GM19455 (cell line): ENCODE measurements around the gene PAXX.
A peak's percentile ranks its signal among the peaks of the same experiment; 100 is the strongest.
"Not testable (repeated sequence)": the region's sequence is repeated elsewhere in the genome, so short reads cannot be mapped to it uniquely, and the experiment has no call there.

ENCODE experiments used
- ATAC-seq: cut with Tn5 transposase; IDR thresholded peaks from one replicate; pipeline ENCODE4 v1.9.1; 2021; ENCODE audit not compliant: unreplicated experiment

PAXX gene

GRCh38 chr9:137000177-137000930 is 8.1 kb downstream of the PAXX start:
- ATAC-seq = peak; percentile 59

GRCh38 chr9:137001857-137002645 is 9.8 kb downstream of the PAXX start:
- ATAC-seq = no peak

DNA sequence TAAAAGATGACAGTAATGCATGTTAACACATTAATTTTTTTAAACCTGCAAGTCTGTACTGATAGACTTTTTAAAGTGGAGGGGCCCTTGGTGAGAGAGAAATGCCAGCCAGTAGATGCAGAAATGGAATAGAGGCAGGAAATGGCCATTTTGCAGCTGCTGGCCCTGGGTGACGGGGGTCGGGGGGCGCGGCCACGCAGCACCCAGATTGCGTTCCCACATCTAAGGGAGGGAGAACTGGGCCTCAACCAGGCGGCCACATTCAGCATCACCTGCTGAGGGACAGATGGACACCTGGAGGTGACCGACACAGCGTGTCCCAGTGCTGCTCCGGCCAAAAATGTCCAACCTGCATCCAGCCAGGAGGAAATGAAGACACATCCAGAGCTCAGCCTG is 10.4 kb downstream of the PAXX start:
- ATAC-seq = no peak

- ATAC-seq = not testable (repeated sequence)
Measured at GRCh38 chr9:137004285-137004684, 12.1 kb downstream of the PAXX start.

DNA sequence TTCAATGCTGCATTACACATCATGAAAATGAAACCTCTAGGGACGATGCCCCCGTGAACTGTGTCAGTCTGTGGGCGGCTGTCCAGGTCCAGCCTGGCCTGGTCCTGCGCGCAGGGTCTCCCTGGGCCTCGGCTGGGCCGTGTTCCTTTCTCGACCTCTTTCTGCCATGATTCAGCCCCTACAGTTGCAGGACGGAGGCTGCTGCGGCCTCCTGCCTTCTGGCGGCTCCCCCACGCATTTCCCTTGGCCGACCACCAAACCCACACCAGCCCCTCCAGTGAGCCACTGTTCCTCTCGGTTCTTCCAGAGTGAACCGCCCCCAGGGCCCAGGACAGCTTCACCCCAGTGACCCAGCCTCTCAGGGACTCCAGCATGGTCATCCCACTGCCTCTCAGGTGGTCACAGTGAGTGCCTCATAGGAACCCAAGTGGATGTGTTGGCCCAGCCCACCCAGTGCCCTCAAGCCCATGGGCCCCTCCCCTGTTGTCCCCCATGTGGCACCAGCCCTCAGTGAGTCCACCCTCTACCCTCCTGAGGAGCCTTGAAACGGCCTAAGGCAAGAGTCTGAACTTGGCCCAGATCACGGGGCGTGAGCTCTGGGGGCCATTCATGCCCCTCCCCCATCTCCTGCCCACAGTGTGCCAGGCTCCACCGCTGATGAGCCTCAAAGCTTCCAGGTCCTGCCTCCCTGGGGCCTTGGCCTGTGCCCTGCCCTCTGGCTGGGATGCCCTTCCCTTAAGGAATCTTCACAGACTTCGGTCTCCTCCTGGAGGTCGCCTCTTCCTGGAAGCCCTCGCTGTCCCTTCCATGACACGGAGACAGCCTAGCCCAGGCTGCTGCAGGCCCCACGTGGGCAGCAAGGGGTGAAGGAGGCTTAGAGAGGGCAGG is 14.1 kb downstream of the PAXX start:
- ATAC-seq = no peak

DNA sequence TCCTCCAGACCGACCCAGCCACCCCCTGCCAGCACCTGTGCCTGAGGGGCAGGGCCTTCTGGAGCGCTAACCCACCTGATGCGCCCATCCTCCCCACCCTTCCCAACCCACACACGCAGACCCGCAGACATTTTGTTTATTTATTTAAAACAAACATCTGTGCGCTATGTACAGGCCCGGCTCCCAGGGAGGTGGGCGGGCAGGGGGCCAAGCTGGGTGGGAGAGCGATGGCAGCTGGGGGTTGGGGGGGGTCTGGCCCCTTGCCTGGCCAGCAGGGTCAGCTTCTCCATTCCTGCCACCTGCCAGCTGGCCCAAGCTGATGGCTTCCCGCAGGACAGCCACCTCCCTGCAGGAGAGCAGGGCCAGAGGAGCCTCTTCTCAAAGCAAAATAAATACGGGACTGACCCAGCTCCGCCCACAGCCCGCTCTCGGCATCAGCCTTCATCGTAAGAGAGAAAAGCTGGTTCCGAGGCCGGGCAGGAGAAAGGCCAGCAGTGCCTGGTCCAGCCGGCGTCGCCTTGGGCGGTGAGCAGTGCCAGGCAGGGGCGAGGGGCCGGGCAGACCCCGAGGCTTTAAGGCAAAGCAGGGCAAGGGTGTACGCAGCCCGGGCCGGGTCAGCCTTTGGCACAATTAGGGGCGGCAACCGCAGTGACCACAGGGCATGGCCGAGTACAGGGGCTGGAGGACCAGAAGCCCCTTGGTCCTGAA is 15.0 kb downstream of the PAXX start:
- no peak for ATAC-seq

- ATAC-seq = no peak
Measured at GRCh38 chr9:137007816-137008270, 15.6 kb downstream of the PAXX start.

- ATAC-seq = no peak
Measured at GRCh38 chr9:137008312-137008711, 16.1 kb downstream of the PAXX start.

DNA sequence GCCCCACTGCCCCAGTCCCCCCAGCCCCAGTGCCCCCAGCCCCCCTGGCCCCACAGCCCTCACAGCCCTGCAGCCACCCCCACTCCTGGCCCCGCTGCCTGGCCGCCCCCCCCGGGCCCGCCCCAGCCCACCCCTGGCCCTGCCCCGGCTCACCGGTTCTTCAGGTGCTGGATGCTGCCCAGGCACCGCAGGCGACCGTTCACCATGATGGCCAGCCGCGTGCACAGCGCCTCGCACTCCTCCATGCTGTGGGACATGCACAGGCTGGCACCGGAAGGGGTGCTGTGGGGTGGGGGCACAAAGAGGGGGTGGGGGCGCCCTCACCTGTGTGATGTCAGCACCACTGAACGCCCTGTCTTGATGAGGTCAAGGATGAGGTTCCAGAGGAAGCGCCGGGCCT is 17.0 kb downstream of the PAXX start:
- no peak for ATAC-seq

GRCh38 chr9:137009938-137010732 is 17.9 kb downstream of the PAXX start:
- no peak for ATAC-seq

GRCh38 chr9:137011156-137011555 is 18.9 kb downstream of the PAXX start:
- no peak for ATAC-seq

DNA sequence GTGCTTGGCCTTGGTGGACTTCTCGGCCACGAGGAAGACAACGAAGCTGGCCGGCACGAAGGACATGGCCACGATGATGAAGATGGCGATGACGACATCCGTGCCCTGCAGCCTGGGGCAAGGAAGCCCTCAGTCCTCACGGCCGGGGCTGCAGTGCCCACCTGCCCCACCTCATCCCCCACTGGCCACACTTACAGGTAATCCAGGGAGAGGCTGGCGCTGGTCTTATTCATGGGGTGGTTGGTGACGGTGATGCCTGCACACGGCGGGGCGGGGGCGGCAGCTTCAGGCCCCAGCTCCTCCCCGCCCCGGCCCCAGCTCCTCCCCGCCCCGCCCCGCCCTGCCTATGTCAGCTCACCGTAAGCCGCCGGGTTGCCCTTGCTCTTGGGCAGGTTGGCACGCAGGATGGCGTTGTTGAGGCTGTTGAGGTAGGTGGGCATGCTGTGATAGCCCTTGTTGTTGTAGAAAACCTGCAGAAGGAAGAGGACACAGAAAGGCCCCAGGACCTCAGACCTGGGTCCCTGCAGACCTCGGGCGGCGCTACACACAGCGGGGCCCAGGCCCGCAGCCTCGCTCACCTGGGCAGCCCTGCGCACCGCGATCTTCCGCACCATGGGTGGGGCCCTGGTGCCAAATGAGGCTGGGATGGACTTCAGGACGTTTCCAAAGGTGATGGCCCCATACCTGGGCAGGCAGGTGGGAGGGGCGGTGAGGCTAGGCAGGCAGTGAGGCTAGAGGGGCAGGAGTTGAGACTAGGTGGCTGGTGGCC is 19.9 kb downstream of the PAXX start:
- ATAC-seq = no peak

GRCh38 chr9:137012694-137013570 is 20.7 kb downstream of the PAXX start:
- ATAC-seq = no peak

DNA sequence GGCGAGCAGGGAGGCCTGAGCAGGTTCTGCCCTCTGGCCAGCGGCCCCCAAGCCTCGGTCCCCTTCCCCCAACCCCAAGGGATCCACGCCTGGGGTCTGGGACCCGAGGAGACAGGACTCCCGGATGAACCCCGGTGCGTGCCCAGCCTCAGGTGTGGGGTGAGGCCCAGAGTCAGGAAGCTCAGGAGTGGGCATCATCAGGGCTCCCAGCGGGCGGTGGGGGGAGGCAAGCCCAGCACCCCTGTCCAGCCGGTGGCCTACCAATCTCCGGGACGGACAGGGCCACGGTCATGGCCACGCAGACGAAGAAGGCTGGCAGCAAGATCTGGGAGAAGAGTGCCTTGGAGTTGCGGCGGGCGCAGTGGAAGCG is 21.3 kb downstream of the PAXX start:
- no peak for ATAC-seq

DNA sequence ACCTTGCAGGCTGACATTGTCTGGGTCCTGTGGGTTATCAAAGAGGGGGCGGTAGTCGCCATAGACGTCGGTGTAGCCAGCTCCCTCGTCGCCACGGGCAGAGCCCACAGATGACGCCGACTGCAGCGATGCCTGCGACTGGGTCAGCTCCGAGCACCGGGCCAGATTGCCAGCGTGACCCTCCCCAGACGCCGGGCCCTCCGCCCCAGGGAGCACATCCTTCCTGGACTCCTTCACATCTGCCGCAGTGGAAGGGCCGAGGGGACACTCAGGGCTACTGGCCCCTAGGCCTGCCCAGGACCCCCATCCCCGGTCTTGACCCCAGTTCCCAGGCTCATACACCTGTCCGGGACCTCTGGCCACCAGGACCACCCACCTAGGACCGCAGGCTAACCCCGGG is 21.9 kb downstream of the PAXX start:
- no peak for ATAC-seq

DNA sequence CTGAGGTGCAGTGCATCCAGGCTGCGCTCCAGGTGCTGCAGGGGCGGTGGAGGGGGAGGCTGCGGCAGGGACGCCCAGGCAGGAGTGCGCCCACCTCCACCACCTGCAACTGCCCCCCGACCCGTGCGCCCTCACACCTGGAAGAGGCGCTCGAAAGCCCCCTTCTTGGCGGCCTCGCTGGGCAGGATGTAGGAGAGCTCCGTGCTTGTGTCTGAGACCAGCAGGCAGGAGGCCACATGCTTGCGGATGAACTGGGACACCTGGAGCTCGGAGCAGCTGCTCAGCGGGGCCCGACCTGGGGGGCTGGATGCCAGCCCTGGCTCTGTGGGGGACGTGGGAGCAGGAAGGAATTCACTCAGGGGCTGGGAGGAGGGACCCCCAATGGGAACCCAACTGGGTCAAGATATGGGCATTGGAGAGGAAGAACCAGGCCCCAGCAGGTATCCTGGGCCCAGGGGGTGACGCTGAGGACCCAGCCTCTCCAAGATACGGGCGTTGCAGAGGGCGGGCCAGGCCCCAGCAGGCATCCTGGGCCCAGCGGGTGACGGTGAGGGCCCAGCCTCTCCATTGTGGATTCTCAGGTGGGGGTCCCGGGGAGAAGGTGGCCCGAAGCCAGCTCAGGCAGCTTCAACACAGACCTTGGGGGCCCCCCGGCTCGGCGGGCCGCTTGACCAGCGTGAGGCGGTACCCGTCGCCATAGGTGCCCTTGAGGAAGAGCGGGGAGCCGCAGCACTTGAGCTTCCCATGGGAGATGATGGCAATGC is 22.7 kb downstream of the PAXX start:
- no peak for ATAC-seq

DNA sequence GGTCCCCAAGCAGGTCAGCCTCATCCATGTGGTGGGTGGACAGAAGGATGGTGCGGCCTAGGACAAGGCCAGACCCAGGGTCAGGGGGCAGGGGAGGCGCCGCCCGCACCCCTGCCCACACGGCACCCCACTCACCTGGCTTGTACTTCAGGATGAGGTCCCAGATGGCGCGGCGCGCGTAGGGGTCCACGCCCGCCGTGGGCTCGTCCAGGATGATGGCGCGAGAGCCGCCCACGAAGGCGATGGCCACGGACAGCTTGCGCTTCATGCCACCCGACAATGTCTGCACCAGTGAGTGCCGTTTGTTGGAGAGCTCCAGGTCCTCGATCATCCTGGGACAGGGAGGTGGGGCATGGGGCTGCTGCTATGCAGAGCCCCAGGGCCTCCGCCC is 23.3 kb downstream of the PAXX start:
- ATAC-seq = no peak

- no peak for ATAC-seq
Measured at GRCh38 chr9:137015976-137016375, 23.8 kb downstream of the PAXX start.
